SU-DHL-6 (cell line): ENCODE results near the gene CELSR1.

Experiments used
- H2AFZ ChIP-seq: fragments of 200-600 bp; sonication (generic); 2 replicates; pipeline ENCODE4 v1.6.1; 2014; ENCODE audit warnings: low read depth, mild to moderate bottlenecking, moderate library complexity, mixed read lengths, antibody characterized with exemption, low read length; ENCODE audit not compliant: severe bottlenecking
- H3F3A ChIP-seq: fragments of 200-600 bp; shearing (Covaris generic); 2 replicates; pipeline ENCODE4 v1.6.0; 2016; ENCODE audit warnings: antibody characterized with exemption, mild to moderate bottlenecking; ENCODE audit not compliant: insufficient read depth
- H3K27ac ChIP-seq: fragments of 200-600 bp; sonication (generic); 2 replicates; pipeline ENCODE4 v1.5.1; 2016; ENCODE audit warnings: low read depth, mild to moderate bottlenecking, low read length, moderate library complexity, mixed read lengths
- H3K27me3 ChIP-seq: fragments of 200-600 bp; sonication (generic), shearing (Covaris generic); 2 replicates; pipeline ENCODE4 v1.6.0; 2014; ENCODE audit warnings: mild to moderate bottlenecking, low read length
- H3K36me3 ChIP-seq: fragments of 200-600 bp; sonication (generic); 2 replicates; pipeline ENCODE4 v1.6.1; 2014; ENCODE audit warnings: mild to moderate bottlenecking, low read length, mixed read lengths
- H3K4me2 ChIP-seq: fragments of 300-600, 200-600 bp; shearing (Covaris generic), sonication (generic); 2 replicates; pipeline ENCODE4 v1.6.0; 2014; ENCODE audit warnings: low read length, low read depth, mild to moderate bottlenecking; ENCODE audit not compliant: poor library complexity, severe bottlenecking
- H3K4me3 ChIP-seq: fragments of 200-600 bp; sonication (generic); 2 replicates; pipeline ENCODE4 v1.5.1; 2014; ENCODE audit warnings: antibody characterized with exemption, low read length, mild to moderate bottlenecking, mixed read lengths; ENCODE audit not compliant: insufficient read depth, poor library complexity, severe bottlenecking
- H3K79me2 ChIP-seq: fragments of 200-600 bp; sonication (generic); 2 replicates; pipeline ENCODE4 v1.6.1; 2014; ENCODE audit warnings: mild to moderate bottlenecking, low read length, moderate library complexity; ENCODE audit not compliant: insufficient read depth
- H3K9ac ChIP-seq: fragments of 200-600 bp; sonication (generic); 2 replicates; pipeline ENCODE4 v1.7.0; 2014; ENCODE audit warnings: mild to moderate bottlenecking, low read length
- H3K9me2 ChIP-seq: fragments of 200-600 bp; sonication (generic); replicated peaks from 2 replicates; pipeline ENCODE4 v1.6.1; 2014; ENCODE audit warnings: low read length; ENCODE audit not compliant: insufficient read depth
- H3K9me3 ChIP-seq: fragments of 200-600 bp; sonication (generic); 2 replicates; pipeline ENCODE4 v1.6.1; 2014; ENCODE audit warnings: low read length, mixed read lengths; ENCODE audit not compliant: insufficient read depth
- H4K20me1 ChIP-seq: fragments of 200-600 bp; sonication (generic); 2 replicates; pipeline ENCODE4 v1.6.1; 2014; ENCODE audit warnings: low read depth, mild to moderate bottlenecking, antibody characterized with exemption, low read length, moderate library complexity, mixed read lengths
- EZH2phosphoT487 ChIP-seq: fragments of 200-600 bp; sonication (generic), shearing (Covaris generic); conservative IDR thresholded peaks from 2 replicates; pipeline ENCODE4 v1.6.1; 2018; ENCODE audit warnings: mild to moderate bottlenecking, antibody characterized with exemption, low read length, moderate library complexity, mixed read lengths
- TF ChIP-seq, protein P1 (sequence below): fragments of 200-600 bp; sonication (generic); IDR thresholded peaks from one replicate; pipeline ENCODE4 v1.5.1; 2017; ENCODE audit warnings: antibody characterized with exemption, mild to moderate bottlenecking, low read length, moderate library complexity; ENCODE audit not compliant: insufficient read depth, poor library complexity, severe bottlenecking

CELSR1 gene

GRCh38 chr22:46350121-46350520, 187.3 kb downstream of the CELSR1 start:
- Histone ChIP-seq H3K36me3 (no peaks in the 10 kb centered on the region; the same call in 1 of the 2 replicates), H3K9me2 (no peaks in the 10 kb centered on the region), H3K79me2 (no peaks in the 10 kb centered on the region), H3K4me2 (no peak overlapping the region), H3F3A (no peaks in the 10 kb centered on the region), H3K4me3 (no peak overlapping the region), H3K9me3 (no peaks in the 10 kb centered on the region), H2AFZ (no peak overlapping the region), H3K27ac (no peak overlapping the region), H3K9ac (no peak overlapping the region), H3K27me3 (no peaks in the 10 kb centered on the region), H4K20me1 (no peaks in the 10 kb centered on the region)
- no peak for TF ChIP-seq EZH2phosphoT487
- TF ChIP-seq, protein P1, sequence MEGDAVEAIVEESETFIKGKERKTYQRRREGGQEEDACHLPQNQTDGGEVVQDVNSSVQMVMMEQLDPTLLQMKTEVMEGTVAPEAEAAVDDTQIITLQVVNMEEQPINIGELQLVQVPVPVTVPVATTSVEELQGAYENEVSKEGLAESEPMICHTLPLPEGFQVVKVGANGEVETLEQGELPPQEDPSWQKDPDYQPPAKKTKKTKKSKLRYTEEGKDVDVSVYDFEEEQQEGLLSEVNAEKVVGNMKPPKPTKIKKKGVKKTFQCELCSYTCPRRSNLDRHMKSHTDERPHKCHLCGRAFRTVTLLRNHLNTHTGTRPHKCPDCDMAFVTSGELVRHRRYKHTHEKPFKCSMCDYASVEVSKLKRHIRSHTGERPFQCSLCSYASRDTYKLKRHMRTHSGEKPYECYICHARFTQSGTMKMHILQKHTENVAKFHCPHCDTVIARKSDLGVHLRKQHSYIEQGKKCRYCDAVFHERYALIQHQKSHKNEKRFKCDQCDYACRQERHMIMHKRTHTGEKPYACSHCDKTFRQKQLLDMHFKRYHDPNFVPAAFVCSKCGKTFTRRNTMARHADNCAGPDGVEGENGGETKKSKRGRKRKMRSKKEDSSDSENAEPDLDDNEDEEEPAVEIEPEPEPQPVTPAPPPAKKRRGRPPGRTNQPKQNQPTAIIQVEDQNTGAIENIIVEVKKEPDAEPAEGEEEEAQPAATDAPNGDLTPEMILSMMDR: no peak

DNA sequence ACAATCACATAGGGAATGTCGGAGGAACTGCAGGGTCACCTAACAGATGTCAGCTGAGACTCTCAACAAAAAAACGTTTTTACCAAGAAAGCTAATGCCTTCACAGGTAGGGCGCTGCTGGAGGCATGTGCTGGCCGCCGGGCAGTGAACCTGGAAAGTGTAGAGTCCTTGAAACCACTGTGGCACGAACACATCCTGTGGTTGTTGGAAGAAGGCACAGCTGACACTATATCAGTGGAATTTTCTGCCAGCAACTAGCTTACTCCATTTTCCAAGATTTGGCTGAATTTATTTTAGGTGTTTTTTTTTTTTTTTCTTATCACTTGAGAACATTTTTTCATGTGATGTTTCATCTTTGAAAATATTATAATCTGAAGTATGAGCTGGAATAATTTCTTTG, 187.7 kb downstream of the CELSR1 start:
- Histone ChIP-seq H3K9me2 (no peaks in the 10 kb centered on the region), H3K27ac (no peak overlapping the region), H3K9me3 (no peaks in the 10 kb centered on the region), H3K4me3 (no peak overlapping the region), H4K20me1 (no peaks in the 10 kb centered on the region), H3K27me3 (no peaks in the 10 kb centered on the region), H3K4me2 (no peak overlapping the region), H3K79me2 (no peaks in the 10 kb centered on the region), H3K9ac (no peak overlapping the region), H2AFZ (no peak overlapping the region), H3K36me3 (no peaks in the 10 kb centered on the region; the same call in 1 of the 2 replicates), H3F3A (no peaks in the 10 kb centered on the region)
- TF ChIP-seq EZH2phosphoT487: no peak
- TF ChIP-seq, protein P1: no peak

- no peak for TF ChIP-seq EZH2phosphoT487
- TF ChIP-seq, protein P1: no peak
Observed at GRCh38 chr22:46349238-46349637, 188.2 kb downstream of the CELSR1 start.

More at GRCh38 chr22:46349238-46349637, 188.2 kb downstream of the CELSR1 start:
- Histone ChIP-seq H3K9me2 (no peaks in the 10 kb centered on the region), H3K9ac (no peak overlapping the region), H3K79me2 (no peaks in the 10 kb centered on the region), H3F3A (no peaks in the 10 kb centered on the region), H2AFZ (no peak overlapping the region), H3K36me3 (no peaks in the 10 kb centered on the region; the same call in 1 of the 2 replicates), H3K4me3 (no peak overlapping the region), H4K20me1 (no peaks in the 10 kb centered on the region), H3K4me2 (no peak overlapping the region), H3K27ac (no peak overlapping the region), H3K9me3 (no peaks in the 10 kb centered on the region), H3K27me3 (no peaks in the 10 kb centered on the region)
